ENCODE results near the gene TAAR5.

GRCh38 chr6:132569170-132569569 lies 20.4 kb downstream of the TAAR5 start:
- no peak for TF ChIP-seq CTCF (IDR thresholded peaks at IDR 0.05)
- TF ChIP-seq EZH2 (IDR thresholded peaks at IDR 0.05; ENCODE audit: borderline replicate concordance, insufficient read depth, low read depth, low read length, poor library complexity, severe bottlenecking): no peak
